NT2/D1 (cell line): ENCODE measurements around the gene CORIN.

ENCODE experiments used
- SUZ12 ChIP-seq: IDR thresholded peaks from 2 replicates; pipeline ENCODE4 v1.6.1; 2011; ENCODE audit not compliant: insufficient read length, insufficient read depth; ENCODE audit errors: extremely low read depth
- YY1 ChIP-seq: IDR thresholded peaks from 2 replicates; pipeline ENCODE4 v1.6.1; 2011; ENCODE audit not compliant: insufficient read length, insufficient read depth
- ZNF274 ChIP-seq: IDR thresholded peaks from 2 replicates; pipeline ENCODE4 v1.6.1; 2011; ENCODE audit warnings: mild to moderate bottlenecking, low read depth, low read length

DNA sequence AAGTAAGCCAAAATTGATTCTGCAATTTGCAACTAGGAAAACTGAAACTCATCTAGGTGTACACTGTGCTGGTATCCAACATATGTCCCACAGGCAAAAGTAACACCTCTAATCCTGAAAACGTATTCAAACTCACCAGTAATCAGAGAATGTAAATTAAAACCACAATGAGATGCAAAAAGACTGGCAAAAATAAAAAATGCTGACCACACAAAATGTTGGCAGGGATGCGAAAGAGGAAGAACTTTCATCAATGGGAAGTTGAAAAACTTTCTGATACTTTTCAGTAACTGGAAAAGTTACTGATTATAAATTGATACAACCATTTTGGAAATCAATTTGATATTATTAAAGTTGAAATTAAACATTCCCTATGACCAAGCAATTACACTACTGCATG, 20.1 kb upstream of the CORIN start:
- TF ChIP-seq YY1 (no peak), ZNF274 (no peak), SUZ12 (no peak)
